ENCODE data around the gene FCHO1.

- TF ChIP-seq POLR2A (IDR thresholded peaks at IDR 0.05) (no peak), CTCF (IDR thresholded peaks at IDR 0.05) (no peak), POLR2AphosphoS5 (IDR thresholded peaks at IDR 0.05) (no peak)
Observed at GRCh38 chr19:17831419-17831888, 80.2 kb downstream of the FCHO1 start.

All from transverse colon (tissue), 4 donors.